Coronary artery (tissue), 2 donors: ENCODE measurements around the gene CCBE1.

Experiments
- DNase-seq: peaks from one replicate; pipeline ENCODE4 v3.0.0-alpha.2; 2017; ENCODE audit warnings: low spot score
- H3K27ac ChIP-seq, 2 donors: fragments of 200-600 bp; sonication (generic); one replicate each; pipeline ENCODE4 v1.5.1; 2016 to 2019
- H3K4me3 ChIP-seq: fragments of 200-600 bp; sonication (generic); 2 replicates; pipeline ENCODE4 v1.5.1; 2016; ENCODE audit warnings: mild to moderate bottlenecking, moderate library complexity
- TF ChIP-seq, protein P1 (sequence below): fragments of 200-600 bp; sonication (generic); IDR thresholded peaks from one replicate; pipeline ENCODE4 v1.5.1; 2019; ENCODE audit warnings: antibody characterized with exemption

Gene CCBE1

DNA sequence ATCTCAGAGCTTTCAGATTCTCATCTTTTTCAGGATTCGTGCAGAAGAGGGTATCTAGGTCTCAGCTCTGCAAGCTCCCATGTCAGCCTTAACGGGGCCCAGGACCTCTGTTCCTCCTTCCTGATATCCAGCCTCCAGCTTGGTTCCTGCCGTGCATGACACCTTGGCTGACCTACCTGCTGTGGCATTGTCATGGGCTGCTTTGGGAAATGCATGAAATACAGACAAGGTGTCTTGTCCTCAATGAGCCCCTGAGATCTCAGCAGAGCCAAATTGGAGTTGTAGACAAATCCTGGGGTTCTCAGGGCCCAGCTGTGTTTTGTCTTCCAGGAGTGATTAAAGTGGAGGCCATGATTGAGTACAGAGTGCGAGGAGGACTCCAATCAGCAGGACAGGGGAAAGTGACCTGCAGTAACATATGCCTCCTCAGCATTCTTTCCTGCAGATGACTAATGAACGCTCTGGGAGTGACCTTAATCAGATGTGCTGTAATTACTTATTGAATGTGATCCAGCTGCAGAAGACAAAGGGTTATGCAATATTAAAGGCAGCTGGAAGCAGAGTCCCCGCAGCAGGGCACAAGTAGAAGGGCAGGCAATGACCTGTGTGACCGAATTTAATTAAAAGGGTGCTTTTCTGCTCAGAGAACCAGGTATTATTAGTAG lies 141.1 kb downstream of the CCBE1 start:
- TF ChIP-seq, protein P1, sequence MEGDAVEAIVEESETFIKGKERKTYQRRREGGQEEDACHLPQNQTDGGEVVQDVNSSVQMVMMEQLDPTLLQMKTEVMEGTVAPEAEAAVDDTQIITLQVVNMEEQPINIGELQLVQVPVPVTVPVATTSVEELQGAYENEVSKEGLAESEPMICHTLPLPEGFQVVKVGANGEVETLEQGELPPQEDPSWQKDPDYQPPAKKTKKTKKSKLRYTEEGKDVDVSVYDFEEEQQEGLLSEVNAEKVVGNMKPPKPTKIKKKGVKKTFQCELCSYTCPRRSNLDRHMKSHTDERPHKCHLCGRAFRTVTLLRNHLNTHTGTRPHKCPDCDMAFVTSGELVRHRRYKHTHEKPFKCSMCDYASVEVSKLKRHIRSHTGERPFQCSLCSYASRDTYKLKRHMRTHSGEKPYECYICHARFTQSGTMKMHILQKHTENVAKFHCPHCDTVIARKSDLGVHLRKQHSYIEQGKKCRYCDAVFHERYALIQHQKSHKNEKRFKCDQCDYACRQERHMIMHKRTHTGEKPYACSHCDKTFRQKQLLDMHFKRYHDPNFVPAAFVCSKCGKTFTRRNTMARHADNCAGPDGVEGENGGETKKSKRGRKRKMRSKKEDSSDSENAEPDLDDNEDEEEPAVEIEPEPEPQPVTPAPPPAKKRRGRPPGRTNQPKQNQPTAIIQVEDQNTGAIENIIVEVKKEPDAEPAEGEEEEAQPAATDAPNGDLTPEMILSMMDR = no peak
- Histone ChIP-seq H3K4me3 (no peak overlapping the region), H3K27ac (no peak overlapping the region)
- DNase-seq = no peak

DNA sequence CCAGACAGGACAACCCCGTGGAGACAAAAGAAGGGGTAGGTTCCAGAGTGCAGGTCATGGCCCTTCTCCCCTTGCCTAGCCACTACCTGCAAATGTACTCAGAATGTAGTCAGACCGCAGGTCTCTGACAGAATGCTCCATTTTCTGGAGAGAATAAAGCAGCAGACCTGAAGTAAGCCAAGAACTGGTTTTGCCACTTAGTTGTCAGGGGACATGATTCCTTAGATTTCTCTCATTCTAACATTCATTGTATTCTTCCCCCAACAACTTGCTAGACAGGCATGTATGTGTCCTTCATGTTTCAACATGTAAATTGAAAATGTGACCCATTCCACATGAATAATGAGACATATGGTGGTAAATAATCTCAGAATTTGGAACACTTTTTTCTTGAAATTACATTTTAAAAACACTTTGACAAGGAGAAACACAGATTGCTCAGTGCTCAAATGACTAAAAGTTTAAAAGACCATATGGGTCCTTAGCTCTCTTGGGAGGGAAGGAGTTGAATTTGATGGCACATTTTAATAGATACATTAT lies 142.4 kb downstream of the CCBE1 start:
- TF ChIP-seq, protein P1 = no peak
- Histone ChIP-seq H3K4me3 (no peak overlapping the region), H3K27ac (no peak overlapping the region)
- DNase-seq = no peak

DNA sequence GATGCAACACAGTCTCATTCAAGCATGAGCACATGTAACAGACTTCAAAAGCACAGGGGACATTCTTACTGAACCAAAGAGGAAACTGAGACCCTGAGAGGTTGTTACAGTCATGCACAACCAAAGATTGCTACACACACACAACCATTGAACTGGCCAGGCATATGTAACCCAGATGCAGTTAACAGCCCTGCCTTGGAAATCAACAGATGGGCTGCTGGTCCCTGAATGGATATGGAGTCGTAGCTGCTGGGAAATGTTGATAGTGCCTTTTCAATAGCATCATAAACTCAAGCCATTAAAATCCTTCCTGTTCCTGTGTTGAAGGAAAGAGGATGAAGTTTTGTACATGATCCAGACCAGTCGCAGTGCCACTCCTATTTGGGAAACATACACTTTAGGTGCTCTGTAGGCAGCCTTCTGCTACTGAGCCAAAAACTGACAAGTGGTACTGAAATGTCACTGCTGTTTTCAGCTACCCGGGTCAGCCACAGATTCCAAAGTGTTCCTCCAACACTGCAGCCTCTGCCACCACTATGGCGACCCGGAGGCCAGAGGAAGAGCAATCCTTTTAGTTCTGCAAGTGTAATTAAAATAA lies 143.9 kb downstream of the CCBE1 start:
- TF ChIP-seq, protein P1 = no peak
- Histone ChIP-seq H3K4me3 (no peak overlapping the region), H3K27ac (no peak overlapping the region)
- DNase-seq = no peak

DNA sequence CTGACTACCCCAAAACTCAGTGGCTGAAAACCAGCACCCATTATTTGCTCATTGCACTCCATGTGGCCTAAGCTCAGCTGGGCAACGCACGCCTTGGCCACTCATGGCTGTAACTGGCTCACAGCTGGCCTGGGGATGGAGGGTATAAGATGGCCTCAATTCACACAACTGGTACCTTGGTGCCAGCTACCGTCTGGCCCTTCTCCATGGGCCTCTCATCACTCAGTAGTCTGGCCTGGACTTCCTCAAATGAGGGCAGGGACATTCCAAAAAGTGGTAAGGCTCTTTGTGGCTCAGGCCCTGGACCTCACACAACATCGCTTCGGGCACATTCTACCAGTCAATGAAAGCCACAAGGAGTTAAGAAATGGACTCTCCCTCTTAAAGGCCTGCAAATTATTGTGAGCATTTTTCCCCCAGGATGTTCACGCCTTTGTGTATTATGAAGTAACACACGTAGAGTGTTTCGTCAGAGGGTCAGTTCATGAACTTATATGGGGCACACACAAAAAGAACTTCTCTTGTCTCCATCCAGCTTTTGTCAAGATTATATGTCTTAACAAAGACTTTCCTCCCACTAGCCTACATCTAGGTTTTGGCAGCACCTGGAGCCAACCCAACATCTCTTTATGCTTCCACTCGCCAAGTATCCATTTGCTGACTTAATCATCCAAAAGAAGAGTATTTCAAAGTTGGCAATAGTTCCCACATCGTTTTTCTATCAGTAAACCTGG lies 145.2 kb downstream of the CCBE1 start:
- H3K4me3 ChIP-seq = no peak overlapping the region
- no peak overlapping the region for H3K27ac ChIP-seq
- DNase-seq = no peak
- TF ChIP-seq, protein P1 = no peak

DNA sequence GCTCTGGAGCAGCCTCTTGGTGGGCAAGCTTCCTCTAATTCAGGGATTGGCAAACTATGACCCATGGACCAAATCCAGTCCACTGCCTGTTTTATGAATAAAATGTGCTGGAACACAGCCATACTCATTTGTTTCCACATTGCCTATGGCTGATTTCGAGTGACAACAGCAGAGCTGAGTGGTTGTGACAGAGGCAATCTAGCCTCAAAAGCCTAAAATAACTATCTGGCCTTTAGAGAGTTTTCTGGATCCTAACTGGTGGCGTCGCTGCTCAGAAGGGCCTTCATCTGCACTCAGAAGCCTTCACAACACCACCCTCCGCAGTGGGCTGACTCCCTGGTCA lies 147.1 kb downstream of the CCBE1 start:
- TF ChIP-seq, protein P1 = no peak
- DNase-seq = no peak
- Histone ChIP-seq H3K27ac (no peak overlapping the region), H3K4me3 (no peak overlapping the region)

DNA sequence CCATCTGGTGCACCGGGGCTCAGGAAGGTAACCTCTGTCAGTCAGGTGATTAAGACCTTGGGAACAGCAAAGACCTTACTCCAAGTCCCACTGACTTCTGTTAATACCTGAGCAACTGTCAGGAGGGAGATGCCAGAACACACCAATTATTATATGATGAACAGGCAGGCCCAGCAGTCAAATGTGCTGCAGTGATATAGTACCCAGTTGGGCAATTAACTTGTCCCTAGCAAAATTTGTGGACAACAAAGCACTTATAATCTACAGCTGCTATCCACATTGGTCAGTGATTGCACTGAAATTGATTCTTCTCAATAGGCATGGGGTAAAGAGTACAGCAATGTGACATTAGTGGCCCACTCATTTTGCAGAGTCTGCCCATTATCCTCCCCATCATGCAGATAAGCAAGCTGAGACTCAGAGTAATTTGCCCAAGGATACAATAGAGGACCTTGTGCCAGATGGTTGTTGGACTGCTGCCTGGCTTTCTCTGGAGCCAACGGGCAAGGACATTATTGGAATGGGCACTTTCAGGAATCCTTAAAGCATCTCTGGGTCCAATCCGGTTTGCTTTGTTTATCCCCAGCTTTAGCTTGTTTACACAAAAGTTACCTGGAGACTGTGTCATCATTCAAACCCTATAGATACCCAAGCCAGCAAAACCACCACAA lies 147.6 kb downstream of the CCBE1 start:
- H3K4me3 ChIP-seq = no peak overlapping the region
- no peak for DNase-seq
- TF ChIP-seq, protein P1 = no peak

More for the DNA sequence above, 147.6 kb downstream of the CCBE1 start:
- H3K27ac ChIP-seq = no peak overlapping the region
